Cerebellar cortex (tissue), 1 donor: Measurements from ENCODE around the gene SEMA3B.
A peak's percentile ranks its signal among the peaks of the same experiment; 100 is the strongest.

ENCODE experiments used
- DNase-seq: peaks from one replicate; pipeline ENCODE4 v3.0.0-alpha.2; 2015; ENCODE audit warnings: low spot score

The SEMA3B gene

DNA sequence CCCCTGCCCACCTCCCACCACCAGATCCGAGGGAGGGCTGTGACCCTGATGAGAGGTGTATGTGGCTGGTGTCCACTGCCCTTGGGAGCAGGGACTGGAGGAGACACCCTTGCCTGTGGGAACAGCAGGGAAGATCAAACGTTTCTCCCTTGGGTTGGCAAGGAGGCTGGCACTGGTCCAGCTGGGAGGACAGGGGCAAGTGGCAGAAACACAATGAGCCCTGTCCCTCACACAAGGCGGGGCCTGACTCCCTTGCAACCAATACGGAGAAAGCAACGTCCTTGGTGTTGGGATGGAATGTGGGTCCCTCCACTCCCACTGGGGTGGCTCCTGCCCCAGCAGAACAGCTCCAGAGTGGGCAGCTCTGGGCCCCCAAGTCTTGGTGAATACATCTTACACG is 48.4 kb downstream of the SEMA3B start:
- no peak for DNase-seq

DNA sequence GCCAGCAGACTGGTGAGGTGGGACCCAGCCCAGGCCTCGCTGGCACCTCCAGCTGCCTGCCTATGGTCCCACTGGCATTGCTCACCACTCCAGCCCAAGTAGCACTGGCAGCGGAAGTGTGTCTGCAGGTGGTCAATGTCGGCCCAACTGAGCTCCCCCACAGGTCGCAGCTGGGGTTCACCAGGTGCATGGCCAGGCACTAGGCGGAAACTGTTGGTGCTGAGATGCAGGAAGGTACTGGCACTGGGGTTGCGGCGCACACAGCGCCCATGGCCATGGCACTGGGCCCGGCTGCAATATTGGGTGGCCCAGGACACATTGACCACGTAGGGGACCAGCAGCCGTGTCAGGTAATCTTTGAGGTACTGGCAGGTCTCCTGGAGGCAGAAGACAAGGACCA is 49.2 kb downstream of the SEMA3B start:
- no peak for DNase-seq

- no peak for DNase-seq
Observed at GRCh38 chr3:50318615-50319014, 49.7 kb downstream of the SEMA3B start.

DNA sequence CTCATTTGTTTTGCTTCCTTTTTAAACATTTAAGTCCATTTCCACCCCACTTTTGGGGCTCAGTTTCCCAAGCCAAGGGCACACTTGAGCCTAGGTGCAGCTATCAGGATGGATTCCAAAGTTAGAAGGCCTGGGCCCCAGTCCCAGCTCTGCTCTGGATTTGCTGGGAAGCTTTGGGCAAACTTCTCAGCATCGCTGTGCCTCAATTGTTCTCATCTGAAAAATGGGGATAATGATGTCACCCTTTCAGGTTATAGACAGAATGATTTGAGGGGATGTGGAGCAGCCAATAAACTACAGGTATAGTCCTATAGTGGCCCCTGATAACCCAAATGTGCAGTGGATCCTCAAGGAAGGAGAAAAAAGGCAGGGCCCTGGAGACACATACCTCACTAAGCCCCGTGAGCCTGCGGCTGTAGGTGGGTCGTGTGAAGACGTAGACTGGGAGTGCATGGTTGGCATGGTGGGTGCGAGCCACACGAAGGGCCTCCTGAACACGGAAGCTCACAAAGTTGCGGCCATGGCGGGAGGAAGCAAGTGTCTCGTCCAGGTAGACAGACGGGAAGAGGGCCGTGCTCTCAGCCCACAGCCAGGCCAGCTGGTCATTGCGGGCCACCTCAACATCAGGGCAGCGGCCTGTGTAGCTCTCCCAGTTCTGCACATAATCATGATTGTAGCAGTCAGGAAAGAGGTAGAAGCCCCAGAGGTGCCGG is 50.4 kb downstream of the SEMA3B start:
- no peak for DNase-seq

GRCh38 chr3:50319894-50320625 is 51.1 kb downstream of the SEMA3B start:
- DNase-seq = peak; percentile 34

GRCh38 chr3:50320853-50321335 is 51.9 kb downstream of the SEMA3B start:
- DNase-seq = peak; percentile 70

DNA sequence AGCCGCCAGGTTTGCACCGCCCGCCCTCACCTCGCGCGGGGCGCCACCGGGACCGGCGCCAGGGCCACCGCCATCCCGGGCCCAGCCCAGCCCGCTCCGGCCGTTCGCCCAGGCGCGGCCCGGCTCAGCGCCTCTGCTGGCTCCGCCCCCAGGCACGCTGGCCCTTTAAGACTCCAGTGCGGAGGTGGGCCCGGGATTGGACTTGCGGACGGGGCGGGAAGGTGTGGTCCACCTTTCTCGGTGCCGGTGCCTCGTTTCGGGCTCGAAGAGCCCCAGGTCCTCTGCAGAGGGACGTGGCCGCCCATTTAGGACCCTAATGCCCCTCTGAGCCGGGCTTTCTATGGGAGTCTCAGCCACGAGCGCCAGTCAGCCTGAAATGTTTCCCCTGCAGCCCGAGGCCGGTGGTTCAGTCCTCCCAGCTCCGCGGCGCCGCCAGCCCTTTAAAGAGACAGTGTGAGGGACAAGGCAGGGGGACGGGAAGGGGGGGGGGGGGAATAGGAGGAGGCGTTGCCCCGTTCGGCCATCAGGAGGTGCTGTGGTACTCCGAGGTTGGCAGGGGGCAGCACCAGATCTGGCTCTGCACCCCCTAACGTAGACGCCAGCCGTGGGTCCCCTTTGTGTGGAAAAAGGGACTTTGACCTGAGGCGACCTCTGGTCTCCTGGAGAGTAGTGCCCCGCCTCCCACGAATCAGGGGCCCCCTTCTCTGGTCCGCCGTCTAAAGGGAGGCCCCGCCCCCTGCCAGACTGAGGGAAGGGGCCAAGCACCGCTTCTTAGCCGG is 52.6 kb downstream of the SEMA3B start:
- DNase-seq = peak; percentile 87

GRCh38 chr3:50322115-50322385 is 53.1 kb downstream of the SEMA3B start:
- no peak for DNase-seq

- no peak for DNase-seq
Observed at GRCh38 chr3:50322386-50323091, 53.6 kb downstream of the SEMA3B start, which contains the start of gene HYAL2. Gene HYAL2 (minus strand): TSS chr3:50322745. CDS start chr3:50320489, 2,256 bp downstream.

DNA sequence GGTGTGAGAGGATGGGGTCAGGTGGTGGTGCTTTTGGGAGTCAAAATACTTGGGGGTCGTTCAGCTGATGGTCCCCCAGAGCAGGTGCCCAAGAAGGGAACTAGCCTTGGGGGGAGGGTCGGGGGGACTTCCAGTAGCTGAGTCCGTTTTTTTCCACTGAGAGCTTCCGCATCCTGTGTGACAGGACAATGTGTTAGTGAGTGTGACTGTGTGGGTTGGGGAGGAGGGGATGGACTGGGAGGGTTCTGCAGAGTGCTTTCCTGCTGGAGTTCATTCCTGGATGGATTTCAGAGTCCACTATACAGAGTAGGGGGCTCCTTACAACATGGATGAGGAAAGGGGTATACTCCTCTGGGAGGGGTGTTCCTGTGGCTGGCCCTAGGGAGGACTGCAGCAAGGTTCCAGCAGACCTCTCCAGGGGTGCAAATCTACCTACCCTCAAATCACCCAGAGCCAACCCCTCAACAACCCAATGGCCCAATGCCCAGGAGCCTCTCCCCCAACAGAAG is 54.2 kb downstream of the SEMA3B start:
- DNase-seq = no peak

DNA sequence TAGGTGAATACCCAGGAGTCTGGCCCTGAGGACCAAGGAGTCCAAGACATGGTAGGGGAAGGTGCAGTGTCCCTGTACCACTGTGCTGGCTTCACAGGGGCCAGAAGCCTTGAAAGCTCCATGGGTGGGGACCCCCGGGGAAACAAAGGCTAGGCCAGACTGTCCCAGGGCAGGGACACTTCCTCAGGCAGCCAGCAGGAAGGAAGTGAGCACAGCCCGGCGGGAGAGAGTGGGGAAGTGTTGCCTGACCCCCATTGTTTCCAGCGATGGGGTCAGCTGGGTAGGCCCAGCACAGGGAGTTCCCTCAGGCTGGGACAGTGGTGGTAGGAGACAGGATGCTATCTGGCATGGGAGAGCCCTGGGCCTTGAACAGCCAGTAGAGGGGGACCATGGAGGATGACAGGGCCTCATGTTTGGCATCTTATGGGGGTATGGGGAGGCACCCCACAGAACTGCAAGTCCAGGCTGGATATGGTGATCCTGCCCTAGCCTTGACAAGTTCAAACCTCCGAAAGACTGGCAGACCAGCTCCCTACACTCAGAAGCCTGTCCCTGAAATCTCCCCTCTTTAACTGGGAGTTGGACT is 54.8 kb downstream of the SEMA3B start:
- no peak for DNase-seq

- peak; percentile 80 for DNase-seq
Observed at GRCh38 chr3:50324351-50325112, 55.6 kb downstream of the SEMA3B start.

DNA sequence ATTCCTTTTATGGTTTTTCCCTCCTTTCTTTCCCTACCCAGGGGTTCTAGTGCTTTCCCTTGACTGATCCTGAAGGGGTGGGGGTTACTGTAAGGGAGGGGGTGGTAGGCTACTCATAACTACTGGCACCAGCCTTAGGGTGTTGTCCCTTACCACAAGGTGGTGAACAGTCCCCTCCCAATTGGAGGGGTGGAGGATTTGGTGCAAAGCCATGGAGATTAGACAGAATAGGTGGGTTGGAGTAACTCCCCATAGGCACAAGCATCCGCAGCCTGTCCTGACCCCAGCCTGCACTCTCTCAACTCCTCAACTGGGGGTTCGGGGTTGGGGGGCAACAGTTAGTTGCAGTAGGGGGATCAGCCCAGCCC is 56.1 kb downstream of the SEMA3B start:
- DNase-seq = no peak

DNA sequence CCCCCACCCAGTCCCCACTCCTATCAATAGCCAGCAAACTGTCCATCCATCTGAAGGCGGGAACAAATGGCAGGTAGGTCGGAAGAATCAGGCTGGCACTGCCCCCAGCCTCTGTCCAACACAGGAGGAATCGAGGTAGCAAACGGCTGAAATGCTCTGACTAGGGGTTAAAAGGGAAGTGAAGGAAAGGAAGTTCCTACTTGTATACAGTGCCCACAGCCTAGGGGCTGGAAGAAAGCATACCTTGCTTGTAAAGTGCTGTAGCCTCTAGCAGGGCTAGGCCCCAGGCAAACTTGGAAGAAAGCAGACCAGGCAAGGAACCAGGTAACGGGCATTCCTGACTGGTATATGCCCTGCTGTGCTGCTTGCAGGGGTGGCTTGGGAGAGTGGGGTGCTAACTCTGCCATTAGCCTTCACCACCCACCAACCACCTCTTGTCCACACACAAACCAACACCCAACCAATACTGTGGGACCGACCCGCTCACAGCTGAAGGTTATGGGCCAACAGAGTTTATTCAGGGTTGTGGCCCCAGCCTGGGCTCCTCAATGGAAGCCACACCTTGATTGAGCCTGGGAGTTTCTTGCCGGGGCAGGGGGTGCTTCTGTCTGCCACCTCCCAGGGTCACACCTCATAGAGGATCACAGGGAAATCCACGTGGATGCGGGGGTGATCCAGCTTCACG is 56.7 kb downstream of the SEMA3B start:
- DNase-seq = no peak

GRCh38 chr3:50326182-50326541 is 57.2 kb downstream of the SEMA3B start:
- DNase-seq = no peak

GRCh38 chr3:50327129-50327528 is 58.2 kb downstream of the SEMA3B start:
- DNase-seq = no peak
